Measurements from ENCODE around the gene PHF23. TPM values are rescaled to one million over a fixed set of nuclear protein-coding genes. Genes with fewer than 3 reads are reported as not detected.

PHF23 gene
- total RNA-seq, 1 experiment from 2014 or later = 48.5 TPM

DNA sequence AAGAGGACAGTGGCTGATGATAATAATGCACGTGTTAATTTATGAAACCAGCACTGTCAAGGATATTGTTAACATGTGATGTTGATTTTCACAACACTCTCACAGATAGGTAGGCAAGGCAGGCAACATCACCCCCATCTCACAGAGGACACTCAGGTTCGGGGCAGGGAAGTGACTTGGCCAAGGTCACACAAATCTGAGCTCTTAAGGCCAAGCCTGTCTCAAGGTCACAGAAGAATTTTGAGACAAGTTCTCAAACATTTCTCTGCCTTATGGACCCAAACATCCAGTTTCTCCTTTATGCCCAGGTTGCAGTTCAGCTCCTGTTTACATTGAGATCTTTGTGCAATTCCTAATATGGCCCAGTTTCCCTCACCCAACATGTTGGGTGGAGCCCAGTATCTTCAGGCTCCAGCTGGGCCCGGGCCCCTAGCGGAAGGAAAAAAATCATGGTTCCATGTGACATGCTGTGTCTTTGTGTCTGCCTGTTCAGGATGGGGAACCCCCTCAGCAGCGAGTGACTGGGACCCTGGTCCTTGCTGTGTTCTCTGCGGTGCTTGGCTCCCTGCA, 43.6 kb upstream of the PHF23 start:
- no peaks in the 10 kb centered on the region for H3K27me3 ChIP-seq (ENCODE audit: insufficient read depth, low read length)

More for the DNA sequence above, 43.6 kb upstream of the PHF23 start:
- Histone ChIP-seq H3K4me3 (replicated peaks in 1 of 2; ENCODE audit: low read depth in 1 of 2, low read length in 2 of 2) (no peak overlapping the region), H3K4me2 (ENCODE audit: low read length) (peak overlapping the region; percentile 98; the same call in 1 of the 2 replicates), H3K9ac (ENCODE audit: low read length) (peak overlapping the region; percentile 3; the same call in 1 of the 2 replicates), H3K79me2 (ENCODE audit: insufficient read depth, low read length) (no peaks in the 10 kb centered on the region), H3K36me3 (ENCODE audit: control insufficient read depth in 1 of 2, insufficient read depth in 2 of 2, low read length in 2 of 2) (no peaks in the 10 kb centered on the region), H3K9me3 (ENCODE audit: control insufficient read depth in 1 of 2, insufficient read depth in 1 of 2, low read depth in 1 of 2, low read length in 2 of 2) (no peaks in the 10 kb centered on the region), H3K9me2 (ENCODE audit: insufficient read depth) (no peaks in the 10 kb centered on the region), H2AFZ (ENCODE audit: low read depth, low read length, poor library complexity, severe bottlenecking) (no peak overlapping the region), H4K20me1 (ENCODE audit: insufficient read depth) (no peaks in the 10 kb centered on the region), H3K4me1 (ENCODE audit: control insufficient read depth in 1 of 2, insufficient read depth in 2 of 2, low read length in 2 of 2) (peaks cover 13 to 34% of the 10 kb centered on the region in 2 experiments), H3K27ac (ENCODE audit: low read depth, low read length) (no peak overlapping the region)
- POLR2A ChIA-PET = interaction anchor here (0.6 kb wide), 1 partner anchor 259 kb away, joined by 3 read pairs; no protein-coding TSS in a partner anchor
- ATAC-seq (no peak), DNase-seq (ENCODE audit: low read depth, low spot score) (no peak)
- intact Hi-C loops (cut with micrococcal nuclease) = no loop called here
- BruUV-seq (replicated peaks) = no TSS peak
- no peak for TF ChIP-seq ELF1 (IDR thresholded peaks at IDR 0.05; ENCODE audit: borderline replicate concordance, low read depth)
- no peak for TF ChIP-seq SP1 (IDR thresholded peaks at IDR 0.05; ENCODE audit: low read depth)
- no peak for TF ChIP-seq YY1 (IDR thresholded peaks at IDR 0.05; ENCODE audit: extremely low read depth, insufficient replicate concordance, low read depth, low read length)
- TF ChIP-seq JUND (IDR thresholded peaks at IDR 0.05) = no peak
- no peak for TF ChIP-seq POLR2A (IDR thresholded peaks at IDR 0.05; ENCODE audit: borderline replicate concordance, extremely low read depth, insufficient read depth, insufficient read length)
- TF ChIP-seq POLR2AphosphoS5 (IDR thresholded peaks at IDR 0.05; ENCODE audit: low read depth, low read length) = no peak
- no peak for TF ChIP-seq RAD21 (IDR thresholded peaks at IDR 0.05; ENCODE audit: low read depth)
- no peak for TF ChIP-seq SRF (IDR thresholded peaks at IDR 0.05; ENCODE audit: low read depth)
- TF ChIP-seq ZBTB33 (IDR thresholded peaks at IDR 0.05; ENCODE audit: extremely low read depth, insufficient replicate concordance, low read length) = no peak
- TF ChIP-seq ZFX (IDR thresholded peaks at IDR 0.05) = no peak
- TF ChIP-seq ZNF274 (IDR thresholded peaks at IDR 0.05; ENCODE audit: low read depth, low read length) = no peak
- CTCF ChIA-PET = interaction anchor here (1.2 kb wide), 1 partner anchor 13 kb away, joined by 3 read pairs; no protein-coding TSS in a partner anchor
- RAD21 ChIA-PET (ENCODE audit: low non-redundant PET in 1 of 2, low total read pairs in 2 of 2, uncharacterized antibody in 2 of 2, unreplicated experiment in 2 of 2) = no interaction called here

All from HCT116 (cell line).